PFSK-1 (cell line): Measurements from ENCODE around the gene TMEM37.

ENCODE experiments used
- FOXP2 ChIP-seq: optimal IDR thresholded peaks from 2 replicates; pipeline ENCODE3; 2011; ENCODE audit warnings: borderline replicate concordance, control low read depth, inconsistent platforms; ENCODE audit not compliant: insufficient read depth; ENCODE audit errors: extremely low read length, extremely low read depth
- POLR2AphosphoS5 ChIP-seq: IDR thresholded peaks from 2 replicates; pipeline ENCODE4 v1.6.1; 2012; ENCODE audit warnings: low read depth, mild to moderate bottlenecking, control low read depth, low read length, moderate library complexity
- SIN3A ChIP-seq: IDR thresholded peaks from 2 replicates; pipeline ENCODE4 v1.6.1; 2012; ENCODE audit warnings: mild to moderate bottlenecking, low read length, moderate library complexity, borderline replicate concordance; ENCODE audit not compliant: insufficient read depth
- TAF1 ChIP-seq: IDR thresholded peaks from 2 replicates; pipeline ENCODE4 v1.6.1; 2012; ENCODE audit warnings: low read length, control low read depth, borderline replicate concordance; ENCODE audit not compliant: insufficient read depth
- TF ChIP-seq, protein P1 (sequence below), 2 experiments: IDR thresholded peaks; 2 replicates each; pipeline versions ENCODE4 v1.6.1 to v1.8.0; 2011 to 2012; ENCODE audit warnings: low read depth in 2 of 2, low read length in 2 of 2, control low read depth in 1 of 2, inconsistent platforms in 1 of 2, mild to moderate bottlenecking in 1 of 2, moderate library complexity in 1 of 2; ENCODE audit not compliant: insufficient read depth in 1 of 2

TMEM37 gene

DNA sequence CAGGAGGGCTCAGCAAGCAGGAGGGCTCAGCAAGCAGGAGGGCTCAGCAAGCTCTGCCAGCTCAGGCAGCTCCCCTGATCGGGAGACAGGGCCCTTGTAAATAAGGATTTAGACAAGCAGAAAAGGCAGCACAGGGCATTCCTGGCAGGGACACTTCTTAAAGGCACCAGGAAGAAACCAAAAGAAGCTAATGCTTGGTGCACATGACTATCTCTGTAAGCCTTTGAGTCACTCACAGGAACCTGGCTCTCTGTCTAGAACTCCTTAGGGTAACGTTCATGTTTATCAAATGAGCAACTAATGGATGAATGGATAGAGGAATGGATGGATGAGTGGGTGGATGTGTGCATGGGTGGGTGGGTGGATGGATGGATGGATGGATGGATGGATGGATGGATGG is 28.4 kb downstream of the TMEM37 start:
- TF ChIP-seq TAF1 (no peak), SIN3A (no peak), POLR2AphosphoS5 (no peak), FOXP2 (no peak)
- TF ChIP-seq, protein P1, sequence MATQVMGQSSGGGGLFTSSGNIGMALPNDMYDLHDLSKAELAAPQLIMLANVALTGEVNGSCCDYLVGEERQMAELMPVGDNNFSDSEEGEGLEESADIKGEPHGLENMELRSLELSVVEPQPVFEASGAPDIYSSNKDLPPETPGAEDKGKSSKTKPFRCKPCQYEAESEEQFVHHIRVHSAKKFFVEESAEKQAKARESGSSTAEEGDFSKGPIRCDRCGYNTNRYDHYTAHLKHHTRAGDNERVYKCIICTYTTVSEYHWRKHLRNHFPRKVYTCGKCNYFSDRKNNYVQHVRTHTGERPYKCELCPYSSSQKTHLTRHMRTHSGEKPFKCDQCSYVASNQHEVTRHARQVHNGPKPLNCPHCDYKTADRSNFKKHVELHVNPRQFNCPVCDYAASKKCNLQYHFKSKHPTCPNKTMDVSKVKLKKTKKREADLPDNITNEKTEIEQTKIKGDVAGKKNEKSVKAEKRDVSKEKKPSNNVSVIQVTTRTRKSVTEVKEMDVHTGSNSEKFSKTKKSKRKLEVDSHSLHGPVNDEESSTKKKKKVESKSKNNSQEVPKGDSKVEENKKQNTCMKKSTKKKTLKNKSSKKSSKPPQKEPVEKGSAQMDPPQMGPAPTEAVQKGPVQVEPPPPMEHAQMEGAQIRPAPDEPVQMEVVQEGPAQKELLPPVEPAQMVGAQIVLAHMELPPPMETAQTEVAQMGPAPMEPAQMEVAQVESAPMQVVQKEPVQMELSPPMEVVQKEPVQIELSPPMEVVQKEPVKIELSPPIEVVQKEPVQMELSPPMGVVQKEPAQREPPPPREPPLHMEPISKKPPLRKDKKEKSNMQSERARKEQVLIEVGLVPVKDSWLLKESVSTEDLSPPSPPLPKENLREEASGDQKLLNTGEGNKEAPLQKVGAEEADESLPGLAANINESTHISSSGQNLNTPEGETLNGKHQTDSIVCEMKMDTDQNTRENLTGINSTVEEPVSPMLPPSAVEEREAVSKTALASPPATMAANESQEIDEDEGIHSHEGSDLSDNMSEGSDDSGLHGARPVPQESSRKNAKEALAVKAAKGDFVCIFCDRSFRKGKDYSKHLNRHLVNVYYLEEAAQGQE (IDR thresholded peaks at IDR 0.05; ENCODE audit: insufficient read depth in 1 of 2, low read depth in 2 of 2, low read length in 2 of 2) = no peak

DNA sequence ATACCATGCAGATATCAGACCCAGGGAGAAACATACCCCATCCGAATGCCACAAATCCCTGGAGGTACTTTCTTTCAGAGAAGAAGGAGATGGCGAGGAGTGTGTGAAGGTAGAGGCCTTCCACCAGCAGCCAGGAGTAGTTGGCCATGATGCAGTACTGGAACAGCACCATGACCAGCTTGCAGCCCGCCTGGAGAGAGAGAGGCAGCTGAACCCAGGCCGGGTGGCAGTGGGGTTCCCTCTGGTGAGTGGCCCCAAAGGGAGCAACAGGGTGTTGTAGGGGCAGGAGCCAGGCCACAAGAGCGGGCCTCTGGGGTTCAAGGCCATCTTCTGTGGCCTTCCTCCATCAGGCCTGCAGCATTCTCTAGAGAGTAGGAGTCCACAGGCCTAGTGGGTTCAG is 30.2 kb downstream of the TMEM37 start:
- TF ChIP-seq, protein P1 (IDR thresholded peaks at IDR 0.05; ENCODE audit: insufficient read depth in 1 of 2, low read depth in 2 of 2, low read length in 2 of 2) = no peak
- no peak for TF ChIP-seq POLR2AphosphoS5
- TF ChIP-seq TAF1 = no peak
- TF ChIP-seq FOXP2 = no peak
- TF ChIP-seq SIN3A = no peak

DNA sequence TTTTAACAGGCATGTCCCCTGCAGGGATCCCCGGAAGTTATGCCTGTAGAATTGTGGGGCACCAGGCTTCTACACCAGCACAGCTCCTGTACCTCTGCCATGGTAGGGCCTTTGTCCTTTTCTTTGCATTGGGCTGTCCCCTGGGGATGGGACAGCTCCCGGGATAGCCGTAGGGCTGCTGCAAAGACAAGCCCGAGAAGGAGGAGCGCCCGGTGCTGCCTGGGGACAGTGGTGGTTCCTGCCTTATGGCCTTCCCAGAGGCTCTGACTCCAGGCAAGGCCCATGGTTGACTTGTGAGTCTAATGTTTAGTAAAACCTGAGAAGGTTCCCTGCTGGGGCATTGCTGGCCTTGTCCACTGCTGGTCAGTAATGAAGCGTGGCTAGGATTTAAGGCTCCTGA is 30.9 kb downstream of the TMEM37 start:
- TF ChIP-seq TAF1 (no peak), SIN3A (no peak), FOXP2 (no peak), POLR2AphosphoS5 (no peak)
- TF ChIP-seq, protein P1 (IDR thresholded peaks at IDR 0.05; ENCODE audit: insufficient read depth in 1 of 2, low read depth in 2 of 2, low read length in 2 of 2) = no peak

DNA sequence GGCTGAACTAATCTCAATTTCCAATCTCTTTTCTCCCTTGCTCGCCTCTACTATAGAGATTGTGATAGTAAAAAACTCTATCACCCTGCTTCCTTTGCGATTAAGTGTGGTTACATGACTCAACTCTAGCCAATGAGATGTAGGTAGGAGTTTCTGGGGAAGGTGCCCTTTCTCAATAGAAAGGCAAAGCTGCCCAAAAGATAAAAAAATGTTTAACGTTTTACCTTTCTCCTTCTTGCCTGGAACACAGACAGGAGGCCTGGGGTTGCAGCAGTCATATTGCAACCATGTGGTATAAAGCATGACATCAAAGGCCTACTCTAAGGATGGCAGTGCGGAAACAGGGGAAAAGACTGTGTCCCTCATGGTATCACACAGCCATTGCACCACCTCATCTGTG is 31.5 kb downstream of the TMEM37 start:
- TF ChIP-seq FOXP2 = no peak
- TF ChIP-seq POLR2AphosphoS5 = no peak
- TF ChIP-seq, protein P1 (IDR thresholded peaks at IDR 0.05; ENCODE audit: insufficient read depth in 1 of 2, low read depth in 2 of 2, low read length in 2 of 2) = no peak
- no peak for TF ChIP-seq TAF1
- no peak for TF ChIP-seq SIN3A

DNA sequence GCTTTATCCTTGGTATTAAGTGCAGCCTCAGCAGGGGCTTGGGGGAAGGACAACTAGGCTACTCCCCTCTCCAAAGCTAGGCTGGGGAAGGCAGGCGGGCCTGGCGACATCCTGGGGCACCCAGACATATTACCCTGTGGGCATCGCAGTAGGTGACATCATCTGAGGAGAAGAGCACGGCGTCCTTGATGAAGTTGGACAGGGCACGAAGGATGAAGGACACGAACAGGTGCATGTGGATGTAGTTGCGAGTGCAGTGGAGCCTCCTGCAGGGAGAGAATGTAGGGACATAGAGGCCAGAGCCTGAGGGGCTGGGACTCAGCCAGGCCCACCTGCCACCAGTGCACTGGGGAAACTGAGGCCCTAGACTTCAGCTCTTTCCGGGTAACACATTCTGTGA is 32.3 kb downstream of the TMEM37 start:
- no peak for TF ChIP-seq POLR2AphosphoS5
- TF ChIP-seq SIN3A = no peak
- TF ChIP-seq TAF1 = no peak
- TF ChIP-seq FOXP2 = no peak
- TF ChIP-seq, protein P1 (IDR thresholded peaks at IDR 0.05; ENCODE audit: insufficient read depth in 1 of 2, low read depth in 2 of 2, low read length in 2 of 2) = no peak
